22Rv1 (cell line): Measurements from ENCODE around the gene PPM1L.

Experiments used
- H3K27ac ChIP-seq: fragments of 450-650 bp; 2 replicates; pipeline ENCODE4 v1.5.1; 2017
- ZFX ChIP-seq: fragments of 450-650 bp; IDR thresholded peaks from 2 replicates; pipeline ENCODE4 v1.6.1; 2017; ENCODE audit warnings: antibody characterized with exemption, borderline replicate concordance
- TF ChIP-seq, protein P1 (sequence below): fragments of 450-650 bp; IDR thresholded peaks from 2 replicates; pipeline ENCODE4 v1.5.1; 2017; ENCODE audit warnings: mild to moderate bottlenecking

Gene PPM1L

DNA sequence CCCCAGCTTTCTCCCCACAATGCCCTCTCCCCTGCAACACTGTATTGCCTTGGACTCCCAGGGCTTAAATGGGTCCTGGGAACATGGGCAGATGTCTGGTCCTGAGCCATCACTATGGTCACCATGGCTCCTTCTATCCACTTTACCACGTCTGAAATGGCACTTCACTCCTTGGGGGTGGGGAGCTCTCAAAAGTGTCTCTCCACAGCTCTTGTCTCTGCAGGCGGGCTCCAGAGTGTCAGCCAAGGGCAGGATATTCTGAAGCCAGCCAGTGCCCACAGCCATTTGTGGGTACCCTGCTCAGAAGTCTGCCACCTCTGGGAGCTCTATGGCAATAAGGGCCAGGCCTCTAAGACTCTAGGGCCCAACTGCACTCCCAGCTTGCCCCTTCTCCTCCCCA, 163.9 kb downstream of the PPM1L start:
- TF ChIP-seq ZFX, result no peak
- TF ChIP-seq, protein P1, sequence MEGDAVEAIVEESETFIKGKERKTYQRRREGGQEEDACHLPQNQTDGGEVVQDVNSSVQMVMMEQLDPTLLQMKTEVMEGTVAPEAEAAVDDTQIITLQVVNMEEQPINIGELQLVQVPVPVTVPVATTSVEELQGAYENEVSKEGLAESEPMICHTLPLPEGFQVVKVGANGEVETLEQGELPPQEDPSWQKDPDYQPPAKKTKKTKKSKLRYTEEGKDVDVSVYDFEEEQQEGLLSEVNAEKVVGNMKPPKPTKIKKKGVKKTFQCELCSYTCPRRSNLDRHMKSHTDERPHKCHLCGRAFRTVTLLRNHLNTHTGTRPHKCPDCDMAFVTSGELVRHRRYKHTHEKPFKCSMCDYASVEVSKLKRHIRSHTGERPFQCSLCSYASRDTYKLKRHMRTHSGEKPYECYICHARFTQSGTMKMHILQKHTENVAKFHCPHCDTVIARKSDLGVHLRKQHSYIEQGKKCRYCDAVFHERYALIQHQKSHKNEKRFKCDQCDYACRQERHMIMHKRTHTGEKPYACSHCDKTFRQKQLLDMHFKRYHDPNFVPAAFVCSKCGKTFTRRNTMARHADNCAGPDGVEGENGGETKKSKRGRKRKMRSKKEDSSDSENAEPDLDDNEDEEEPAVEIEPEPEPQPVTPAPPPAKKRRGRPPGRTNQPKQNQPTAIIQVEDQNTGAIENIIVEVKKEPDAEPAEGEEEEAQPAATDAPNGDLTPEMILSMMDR, result no peak
- H3K27ac ChIP-seq, result no peak overlapping the region

DNA sequence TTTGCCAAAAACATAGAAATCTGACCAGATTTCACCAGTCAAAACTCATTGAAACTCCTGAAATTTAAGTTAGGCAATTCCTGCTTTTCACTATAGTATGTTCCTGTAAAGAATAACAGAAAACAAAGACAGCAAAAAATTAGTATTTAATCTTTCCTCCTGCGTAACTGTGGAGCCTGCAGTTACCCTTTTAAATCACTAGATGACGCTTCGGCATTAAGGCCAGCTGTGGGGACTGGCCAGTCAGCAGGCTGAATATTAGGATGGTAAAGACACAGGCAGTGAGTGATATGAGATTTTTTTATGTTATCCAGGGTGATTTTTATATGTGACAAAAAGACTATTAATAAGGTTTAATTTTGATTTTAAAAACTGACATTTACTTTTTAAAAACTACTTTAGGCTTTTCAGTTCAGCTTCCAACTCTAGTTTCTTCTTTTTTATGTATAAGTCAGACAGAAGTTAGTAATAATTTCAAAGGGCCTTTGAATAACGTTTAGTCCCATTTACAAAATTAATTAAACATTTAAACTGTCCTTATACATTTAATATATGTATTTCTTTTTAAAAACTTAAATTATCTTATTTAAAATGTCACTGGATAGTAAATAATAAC, 165.1 kb downstream of the PPM1L start:
- TF ChIP-seq, protein P1, result peak; percentile 94
- no peak for TF ChIP-seq ZFX

DNA sequence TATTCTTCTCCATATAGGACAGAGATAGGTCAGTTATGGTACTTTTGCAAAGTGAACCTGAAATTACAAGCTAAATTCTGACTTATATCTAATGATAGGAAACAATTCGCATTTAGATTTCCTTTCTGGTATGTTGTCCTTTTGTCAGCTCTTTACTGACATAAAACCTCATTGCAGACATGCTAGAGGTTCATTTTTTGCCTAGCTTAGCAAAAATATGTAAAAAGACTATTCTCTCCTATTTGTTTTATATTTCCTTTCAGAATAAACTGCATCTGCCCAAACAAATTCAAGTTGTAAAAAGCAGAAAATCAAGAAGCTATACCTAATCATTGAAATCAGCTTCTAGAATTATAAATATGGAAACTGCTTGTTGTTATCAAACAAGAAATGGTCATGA, 168.7 kb downstream of the PPM1L start:
- TF ChIP-seq ZFX, result no peak
- TF ChIP-seq, protein P1, result no peak
- no peak overlapping the region for H3K27ac ChIP-seq

More for the DNA sequence above, 165.1 kb downstream of the PPM1L start:
- no peak overlapping the region for H3K27ac ChIP-seq

DNA sequence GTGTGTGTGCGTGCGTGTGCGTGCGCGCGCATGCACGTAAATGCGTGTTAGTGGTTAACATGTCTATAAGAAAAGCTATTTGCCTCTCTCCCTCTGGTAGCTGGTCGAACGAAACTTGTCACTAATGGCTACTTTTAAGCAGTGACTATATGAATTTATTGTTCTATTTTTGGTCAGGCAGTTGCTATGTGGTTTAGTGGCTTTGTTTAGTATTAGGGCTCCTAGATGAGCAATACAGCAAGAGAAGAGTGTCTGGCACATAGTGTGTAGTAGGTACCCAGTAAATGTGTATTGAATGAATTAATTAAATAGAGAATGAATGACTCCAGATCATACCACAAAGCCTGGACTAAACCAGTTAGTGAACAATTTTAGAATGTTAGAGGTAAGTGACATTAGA, 171.6 kb downstream of the PPM1L start:
- H3K27ac ChIP-seq, result no peak overlapping the region
- TF ChIP-seq, protein P1, result no peak
- TF ChIP-seq ZFX, result no peak

DNA sequence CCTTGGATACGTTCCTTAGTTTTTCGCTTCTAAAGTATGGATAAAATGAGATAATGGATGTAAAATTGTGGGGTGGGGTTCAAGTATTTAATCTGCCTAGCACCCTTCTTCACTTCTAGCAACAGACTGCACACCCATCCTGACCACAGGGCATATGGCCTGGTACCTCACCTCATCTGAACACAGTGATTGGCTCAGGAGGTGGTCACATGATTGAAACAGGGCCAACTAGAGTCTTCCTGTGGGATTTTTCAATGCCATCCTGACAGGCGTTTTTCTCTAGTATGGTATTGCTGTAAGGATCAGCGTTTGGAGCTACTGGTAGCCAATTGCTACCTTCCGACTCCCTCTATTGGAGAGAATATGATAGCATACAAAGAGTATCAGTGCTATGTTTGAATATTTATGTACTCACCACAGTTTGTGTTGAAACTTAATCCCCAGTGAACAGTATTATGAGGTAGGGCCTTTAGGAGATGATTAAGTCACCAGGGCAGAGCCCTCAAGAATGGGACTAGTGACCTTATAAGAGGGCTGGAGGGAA, 172.2 kb downstream of the PPM1L start:
- H3K27ac ChIP-seq, result no peak overlapping the region
- no peak for TF ChIP-seq ZFX
- TF ChIP-seq, protein P1, result peak; percentile 24; the same call in 1 of the 2 replicates

DNA sequence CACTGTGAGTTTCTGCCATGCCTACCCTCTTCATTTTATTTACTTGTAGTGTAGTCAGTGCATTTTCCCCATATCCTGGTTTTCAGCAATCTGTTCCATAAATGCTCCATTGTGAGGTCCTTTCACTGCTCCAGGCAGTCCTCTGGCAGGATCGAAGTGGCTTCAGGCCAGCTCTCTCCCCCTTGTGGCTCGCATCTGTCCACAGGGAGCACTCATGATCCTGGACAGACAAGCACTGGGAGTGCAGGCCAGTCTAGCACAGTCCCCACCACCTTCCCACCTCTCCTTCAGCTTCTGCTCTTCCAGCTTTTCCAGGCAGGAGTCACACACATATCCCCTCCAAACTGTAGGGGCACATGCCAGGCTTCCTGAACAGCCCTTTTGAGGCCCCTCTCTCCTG, 173.6 kb downstream of the PPM1L start:
- H3K27ac ChIP-seq, result no peak overlapping the region
- no peak for TF ChIP-seq ZFX
- TF ChIP-seq, protein P1, result no peak

DNA sequence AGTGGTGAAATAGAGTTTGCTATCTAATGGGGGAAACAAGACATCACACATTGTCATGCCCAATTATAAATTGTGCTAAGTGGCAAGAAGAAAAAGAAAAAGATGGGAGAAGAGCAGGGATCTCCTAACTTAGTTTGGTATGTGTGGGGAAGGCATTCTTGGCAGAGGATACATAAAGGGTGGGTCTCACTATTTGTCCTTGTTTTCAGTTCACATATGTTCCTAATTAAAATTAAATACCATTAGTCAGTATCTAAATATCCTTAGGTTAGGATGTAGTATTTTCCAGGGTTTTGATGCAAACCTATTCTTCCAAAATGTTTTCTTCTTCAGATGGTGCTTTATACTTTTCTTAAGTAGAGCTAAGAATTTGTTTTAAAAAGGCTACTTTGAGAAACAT, 175.4 kb downstream of the PPM1L start:
- no peak for TF ChIP-seq ZFX
- TF ChIP-seq, protein P1, result no peak
- no peak overlapping the region for H3K27ac ChIP-seq
